GM18507 (cell line): ENCODE data around the gene SESTD1.
"Not testable (repeated sequence)": the region's sequence is repeated elsewhere in the genome, so short reads cannot be mapped to it uniquely, and the experiment has no call there.

Experiments used
- DNase-seq: peaks from one replicate; pipeline ENCODE4 v3.0.0; 2011; ENCODE audit warnings: low read depth; ENCODE audit not compliant: insufficient read length; ENCODE audit errors: extremely low spot score
- FAIRE-seq: peaks from 2 replicates; lab custom pipeline; 2011; peaks lifted over from hg19 to GRCh38; lab: Jason Lieb, UNC

The SESTD1 gene

DNA sequence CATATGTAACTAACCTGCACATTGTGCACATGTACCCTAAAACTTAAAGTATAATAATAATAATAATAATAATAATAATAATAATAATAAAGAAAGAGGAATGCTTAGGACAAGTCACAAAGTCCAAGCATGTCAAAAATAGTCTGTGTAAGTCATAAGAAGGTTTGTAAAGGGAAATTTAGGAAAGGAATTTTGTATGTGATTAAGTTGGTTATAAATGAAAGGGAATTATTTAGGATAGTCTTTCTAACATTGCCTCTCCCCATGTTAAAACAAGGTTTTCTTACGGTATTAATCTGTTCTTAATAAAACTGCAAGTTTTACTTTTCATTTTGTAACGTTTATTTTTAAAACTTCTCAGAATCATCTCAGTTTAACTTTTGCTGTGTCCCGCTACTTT lies 62.8 kb downstream of the SESTD1 start:
- FAIRE-seq (no peak), DNase-seq (no peak)

- FAIRE-seq = not testable (repeated sequence)
Observed at GRCh38 chr2:179195926-179196590, 68.6 kb downstream of the SESTD1 start.

GRCh38 chr2:179195141-179195540 lies 69.5 kb downstream of the SESTD1 start:
- no peak for DNase-seq
- no peak for FAIRE-seq

More at GRCh38 chr2:179195926-179196590, 68.6 kb downstream of the SESTD1 start:
- DNase-seq = not testable (repeated sequence)

- FAIRE-seq = peak; percentile 12
- no peak for DNase-seq
Observed at GRCh38 chr2:179193759-179194394, 70.8 kb downstream of the SESTD1 start.

- no peak for FAIRE-seq
Observed at GRCh38 chr2:179191110-179191509, 73.5 kb downstream of the SESTD1 start.

GRCh38 chr2:179186126-179186525 lies 78.5 kb downstream of the SESTD1 start:
- no peak for DNase-seq
- FAIRE-seq = peak; percentile 38

More at GRCh38 chr2:179191110-179191509, 73.5 kb downstream of the SESTD1 start:
- no peak for DNase-seq

DNA sequence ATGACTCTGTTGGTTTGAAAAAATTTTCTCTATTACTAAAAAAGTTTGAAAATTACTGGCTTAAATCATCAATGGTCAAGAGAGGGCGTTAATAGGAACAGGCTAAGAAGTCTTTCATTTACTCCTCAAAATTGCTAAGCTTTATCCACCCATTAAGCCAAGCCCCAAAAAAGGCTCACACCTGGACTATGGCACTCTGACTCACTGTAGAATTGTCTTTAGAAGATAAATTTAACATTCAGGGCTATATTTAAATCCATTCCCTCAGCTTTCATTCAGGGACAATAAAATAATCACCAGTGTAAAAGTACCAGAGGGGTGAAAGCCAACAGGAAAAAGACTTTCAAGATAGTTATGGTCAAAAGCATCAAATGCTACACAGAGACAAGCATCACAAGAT lies 80.0 kb downstream of the SESTD1 start:
- no peak for FAIRE-seq
- no peak for DNase-seq

DNA sequence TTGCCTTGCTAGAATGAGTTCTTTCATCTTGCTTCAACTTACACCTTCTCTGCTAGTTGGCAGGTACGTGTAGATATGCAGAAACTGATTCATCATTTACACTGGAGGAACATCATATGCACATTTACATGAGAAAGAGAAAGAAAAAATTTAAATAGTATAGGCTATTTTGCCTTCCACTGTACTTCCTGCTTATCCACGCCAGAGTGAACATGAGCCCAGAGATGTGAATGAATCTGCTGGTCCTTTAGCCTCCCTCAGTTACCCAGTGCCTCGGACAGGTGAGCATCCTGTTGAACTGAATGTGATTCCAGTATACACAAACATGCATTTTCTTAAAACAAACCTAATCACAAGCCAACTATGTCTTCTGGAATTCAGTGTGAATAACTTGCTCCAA lies 83.6 kb downstream of the SESTD1 start:
- DNase-seq (no peak), FAIRE-seq (peak; percentile 80)

DNA sequence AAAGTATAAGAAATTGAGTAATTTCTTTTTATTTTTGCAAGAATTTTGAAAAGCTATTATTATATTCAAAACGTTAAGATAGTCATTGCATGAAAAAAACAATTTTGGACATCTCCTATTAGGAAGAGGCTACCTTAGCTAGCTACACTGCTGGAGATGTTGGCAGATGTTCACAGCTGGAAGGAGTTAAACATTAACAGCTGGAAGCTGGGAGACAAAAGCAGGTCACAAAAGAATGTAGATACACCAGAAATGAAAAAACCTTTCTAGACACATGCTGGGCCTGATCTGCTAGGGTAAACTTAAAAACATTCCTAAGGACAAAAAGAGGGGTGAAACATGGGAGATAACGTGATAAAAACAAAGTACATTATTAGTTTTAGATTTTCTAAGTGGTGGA lies 84.4 kb downstream of the SESTD1 start:
- DNase-seq (no peak), FAIRE-seq (no peak)

- FAIRE-seq = no peak
Observed at GRCh38 chr2:179179719-179180118, 84.9 kb downstream of the SESTD1 start.

DNA sequence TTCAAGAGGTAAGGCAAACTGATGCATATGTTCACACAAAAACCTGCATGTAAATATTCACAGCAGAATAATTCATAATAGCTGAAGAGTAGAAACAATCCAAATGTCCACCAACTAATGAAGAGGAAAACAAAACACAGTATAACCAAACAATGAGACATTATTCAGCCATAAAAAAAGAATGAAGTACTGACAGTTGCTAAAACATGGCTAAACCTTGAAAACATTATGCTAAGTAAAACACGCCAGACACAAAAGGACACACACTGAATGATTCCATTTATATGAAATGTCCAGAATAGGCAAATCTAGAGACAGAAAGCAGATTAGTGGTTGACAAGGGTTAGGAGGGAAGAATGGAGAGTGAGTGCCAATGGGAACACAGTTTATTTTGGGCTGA lies 86.9 kb downstream of the SESTD1 start:
- DNase-seq (no peak), FAIRE-seq (no peak)

More at GRCh38 chr2:179179719-179180118, 84.9 kb downstream of the SESTD1 start:
- DNase-seq = no peak

- no peak for FAIRE-seq
Observed at GRCh38 chr2:179174240-179174639, 90.4 kb downstream of the SESTD1 start.

GRCh38 chr2:179172894-179173293 lies 91.7 kb downstream of the SESTD1 start:
- FAIRE-seq (no peak), DNase-seq (no peak)

More at GRCh38 chr2:179174240-179174639, 90.4 kb downstream of the SESTD1 start:
- DNase-seq = no peak

DNA sequence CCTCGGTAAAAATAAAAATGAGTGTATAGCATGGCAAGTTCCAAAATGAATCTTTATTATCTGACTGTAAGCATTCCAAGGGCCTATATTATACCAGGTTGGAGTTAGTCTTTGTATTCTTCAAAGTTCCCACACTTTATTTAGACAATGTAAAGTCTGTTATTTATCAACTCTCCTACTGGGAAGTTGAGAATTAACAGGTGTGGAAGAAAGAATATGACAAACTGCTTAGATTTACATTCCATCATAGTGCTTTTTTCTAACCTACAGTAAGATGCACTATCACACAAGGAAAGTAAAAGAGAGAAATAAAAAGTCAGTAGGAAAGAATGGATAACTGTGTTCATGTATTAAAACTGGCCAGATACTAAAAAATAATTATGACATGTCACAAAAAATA lies 93.3 kb downstream of the SESTD1 start:
- FAIRE-seq = peak; percentile 38
- no peak for DNase-seq

DNA sequence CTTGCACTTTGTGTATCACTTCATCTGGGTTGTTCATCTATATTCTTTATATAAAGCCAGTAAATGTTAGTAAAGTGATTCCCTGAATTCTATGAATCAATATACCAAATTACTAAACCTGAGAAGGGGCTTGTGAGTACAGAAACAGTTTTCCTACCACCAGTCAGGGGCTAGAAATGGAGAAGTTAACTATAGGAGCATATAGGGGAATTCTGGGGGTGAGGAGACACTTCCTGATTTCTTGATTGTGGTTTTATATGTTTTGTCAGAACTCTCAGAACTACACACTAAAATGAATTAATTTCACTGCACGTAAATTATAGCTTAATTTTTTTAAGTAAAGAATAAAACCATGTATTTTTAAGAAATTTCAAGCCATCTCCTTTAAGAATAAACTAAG lies 93.7 kb downstream of the SESTD1 start:
- DNase-seq (no peak), FAIRE-seq (no peak)

- FAIRE-seq (no peak), DNase-seq (no peak)
Observed at GRCh38 chr2:179165356-179166000, 99.2 kb downstream of the SESTD1 start.

DNA sequence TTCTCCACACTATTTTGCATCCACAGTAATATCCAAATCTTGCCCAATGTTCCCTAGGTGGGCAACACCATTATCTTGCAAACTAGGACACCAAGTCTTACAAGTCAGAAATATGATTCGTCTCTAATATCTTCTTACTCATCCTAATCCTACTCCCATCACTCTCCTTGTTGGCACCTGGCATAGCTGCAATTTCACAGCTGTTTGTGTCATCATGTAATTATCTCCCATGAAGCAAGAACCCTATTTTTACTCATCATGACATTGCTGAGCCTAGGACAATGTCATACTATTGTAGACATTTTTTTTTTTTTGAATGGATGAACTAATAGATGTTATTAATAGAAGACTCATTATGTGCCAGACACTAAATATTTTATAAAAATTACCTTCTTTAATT lies 123.4 kb downstream of the SESTD1 start:
- no peak for DNase-seq
- no peak for FAIRE-seq

DNA sequence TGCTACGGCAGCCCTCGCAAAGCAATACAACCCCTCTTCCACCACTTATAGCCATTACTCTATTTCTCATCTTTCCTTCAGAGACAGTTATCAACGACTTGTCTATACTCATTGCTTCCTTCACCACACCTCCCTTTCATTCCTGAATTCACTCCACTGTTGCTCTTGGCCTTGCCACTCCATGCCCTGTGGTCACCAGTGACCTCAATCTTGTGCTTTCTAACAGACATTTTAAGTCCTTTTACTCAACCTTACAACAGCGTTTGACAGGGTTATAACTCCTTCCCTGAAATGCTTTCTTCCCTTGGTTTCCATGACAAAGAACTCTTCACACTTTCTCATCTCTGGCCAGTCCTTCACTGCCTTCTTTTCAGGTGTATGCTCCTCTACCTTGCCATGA lies 124.1 kb downstream of the SESTD1 start:
- FAIRE-seq = no peak
- DNase-seq = no peak

GRCh38 chr2:179139506-179139905 lies 125.1 kb downstream of the SESTD1 start:
- FAIRE-seq (no peak), DNase-seq (no peak)

DNA sequence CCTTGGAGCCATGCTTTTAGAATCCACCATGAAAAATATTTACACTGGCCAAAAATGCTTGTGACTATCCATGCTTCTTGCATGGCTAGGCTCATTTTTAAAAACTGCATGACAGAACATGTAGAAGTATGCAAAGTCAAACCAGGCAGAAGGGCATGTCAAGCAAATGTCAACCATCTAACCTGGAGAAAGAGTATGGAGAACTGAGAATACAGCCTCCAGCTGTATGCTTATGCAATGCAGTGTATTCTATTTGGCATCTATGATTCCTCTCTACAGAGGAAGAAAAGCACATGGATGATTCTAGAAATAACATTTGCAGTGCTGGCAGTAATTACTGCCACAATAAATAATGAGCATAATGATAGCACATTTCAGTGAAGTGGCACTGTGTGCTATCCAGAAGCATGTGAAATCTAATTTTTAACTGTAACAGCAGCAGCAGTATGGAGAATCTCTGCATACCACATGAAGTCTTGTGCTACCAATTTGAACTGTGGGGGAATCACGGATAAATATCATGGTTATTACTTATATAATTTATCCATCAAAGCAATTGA lies 127.4 kb downstream of the SESTD1 start:
- no peak for DNase-seq
- no peak for FAIRE-seq
